GM12892 (cell line): ENCODE results near the gene C21orf58.

ENCODE experiments used
- POLR2AphosphoS5 ChIP-seq: IDR thresholded peaks from 2 replicates; pipeline ENCODE4 v1.6.1; 2011; ENCODE audit warnings: low read depth, low read length, control low read depth
- TAF1 ChIP-seq: IDR thresholded peaks from 2 replicates; pipeline ENCODE4 v1.6.1; 2011; ENCODE audit warnings: low read depth, mild to moderate bottlenecking, control low read depth, low read length, borderline replicate concordance

- TF ChIP-seq POLR2AphosphoS5 (no peak), TAF1 (no peak)
Observed at GRCh38 chr21:46266946-46267345, 56.7 kb downstream of the C21orf58 start.
